K562 (cell line): Measurements from ENCODE around the gene FAR2. TPM values are rescaled to one million over a fixed set of nuclear protein-coding genes. Genes with fewer than 3 reads are reported as not detected.

ENCODE experiments used
- ATAC-seq: fragments of 200-7000 bp; cut with Tn5 transposase; 3 replicates; pipeline ENCODE4 v1.9.1; 2020; ENCODE audit warnings: moderate library complexity
- BruUV-seq: library from RNA; stranded (reverse); fragments of 400-500 nt; replicated peaks from 2 replicates; lab custom pipeline; 2021; lab: Mats Ljungman, UMichigan
- CTCF ChIA-PET: fragments of 300-600 bp; formaldehyde crosslinking; extraction: SDS; loops from one replicate; lab custom pipeline; 2021; ENCODE audit warnings: low intra/inter-chr PET ratio; lab: Yijun Ruan, JAX
- POLR2A ChIA-PET: fragments of 300-600, 350-650 bp; sonication (Branson Sonifier 250); formaldehyde crosslinking; extraction: SDS; loops from one replicate; lab custom pipeline; 2021; ENCODE audit warnings: antibody characterized with exemption, inconsistent platforms; lab: Yijun Ruan, JAX
- DNase-seq, 4 experiments: peaks; one replicate each; pipeline versions ENCODE4 v3.0.0 to v3.0.0-alpha.2; 2011 to 2018; ENCODE audit warnings: low spot score in 3 of 4, mixed read lengths in 3 of 4; ENCODE audit errors: extremely low read depth in 1 of 4
- FAIRE-seq: peaks from 2 replicates; lab custom pipeline; 2011; peaks lifted over from hg19 to GRCh38; lab: Jason Lieb, UNC
- H2AFZ ChIP-seq: 2 replicates; pipeline ENCODE4 v1.6.0; 2011; ENCODE audit warnings: low read depth, low read length, control low read depth, inconsistent platforms
- H3K27ac ChIP-seq: fragments of 200-600 bp; 3 replicates; pipeline ENCODE4 v1.8.0; 2011; ENCODE audit warnings: low read depth, mild to moderate bottlenecking, control low read depth, inconsistent platforms, low read length, moderate library complexity, mixed read lengths; ENCODE audit errors: extremely low read depth
- H3K27me3 ChIP-seq, 2 experiments: fragments of 300-600 bp in 1 of 2; 2 replicates in 1 of 2; 3 replicates in 1 of 2; pipeline versions ENCODE4 v1.6.0 to v1.8.0; 2011; ENCODE audit warnings: inconsistent platforms in 2 of 2, low read length in 2 of 2, mild to moderate bottlenecking in 1 of 2, mixed read lengths in 1 of 2, moderate library complexity in 1 of 2; ENCODE audit not compliant: control insufficient read depth in 2 of 2, insufficient read depth in 2 of 2
- H3K36me3 ChIP-seq: fragments of 300-600 bp; 3 replicates; pipeline ENCODE4 v1.8.0; 2011; ENCODE audit warnings: mild to moderate bottlenecking, low read length, inconsistent platforms; ENCODE audit not compliant: control insufficient read depth, insufficient read depth
- H3K4me1 ChIP-seq, 2 experiments: fragments of 200-600 bp in 1 of 2; replicated peaks in 1 of 2; 2 replicates in 1 of 2; 3 replicates in 1 of 2; pipeline versions ENCODE4 v1.5.1 to v1.8.0; 2011; ENCODE audit warnings: inconsistent platforms in 2 of 2, low read length in 2 of 2, mild to moderate bottlenecking in 1 of 2, mixed read lengths in 1 of 2, moderate library complexity in 1 of 2; ENCODE audit not compliant: control insufficient read depth in 2 of 2, insufficient read depth in 2 of 2
- H3K4me2 ChIP-seq: 2 replicates; pipeline ENCODE4 v1.6.1; 2011; ENCODE audit warnings: low read length, control low read depth, inconsistent platforms, mixed read lengths; ENCODE audit not compliant: insufficient read depth
- H3K4me3 ChIP-seq: fragments of 200-600 bp; sonication (generic), shearing (Covaris generic); 2 replicates; pipeline ENCODE4 v1.5.1; 2016; ENCODE audit warnings: control low read depth, inconsistent platforms
- H3K79me2 ChIP-seq: fragments of 200-600 bp; 3 replicates; pipeline ENCODE4 v1.8.0; 2011; ENCODE audit warnings: low read length, inconsistent platforms; ENCODE audit not compliant: control insufficient read depth, insufficient read depth
- H3K9ac ChIP-seq, 2 experiments: 2 replicates each; pipeline versions ENCODE4 v1.6.0 to v1.6.1; 2011; ENCODE audit warnings: low read depth in 2 of 2, low read length in 2 of 2, control low read depth in 1 of 2, inconsistent platforms in 1 of 2, mild to moderate bottlenecking in 1 of 2, mixed read lengths in 1 of 2; ENCODE audit not compliant: insufficient read depth in 1 of 2
- H3K9me1 ChIP-seq: one replicate; pipeline ENCODE4 v1.6.0; 2011; ENCODE audit warnings: inconsistent platforms, mild to moderate bottlenecking, low read length, moderate library complexity; ENCODE audit not compliant: control insufficient read depth, insufficient read depth
- H3K9me3 ChIP-seq: replicated peaks from 2 replicates; pipeline ENCODE4 v1.5.1; 2011; ENCODE audit warnings: low read depth, low read length, inconsistent platforms; ENCODE audit not compliant: control insufficient read depth, insufficient read depth
- H4K20me1 ChIP-seq: replicated peaks from 2 replicates; pipeline ENCODE4 v1.6.1; 2011; ENCODE audit warnings: low read length, inconsistent platforms, mixed read lengths; ENCODE audit not compliant: control insufficient read depth, insufficient read depth
- BRD4 ChIP-seq: fragments of 200-600 bp; sonication (generic); IDR thresholded peaks from 2 replicates; pipeline ENCODE4 v1.6.1; 2017; ENCODE audit warnings: inconsistent platforms
- CREB5 ChIP-seq: fragments of 250-450 bp; sonication (Bioruptor Pico); IDR thresholded peaks from 2 replicates; pipeline ENCODE4 v1.5.0; 2020; ENCODE audit warnings: mild to moderate bottlenecking
- CREBBP ChIP-seq: IDR thresholded peaks from one replicate; pipeline ENCODE4 v1.6.1; 2012; ENCODE audit warnings: low read depth, mild to moderate bottlenecking, control low read depth, inconsistent platforms, low read length
- CTBP1 ChIP-seq: fragments of 450-650 bp; IDR thresholded peaks from 2 replicates; pipeline ENCODE4 v1.6.1; 2016; ENCODE audit warnings: borderline replicate concordance
- HMG20B ChIP-seq: fragments of 250-450 bp; sonication (Bioruptor Pico); IDR thresholded peaks from 2 replicates; pipeline ENCODE4 v1.5.0; 2021; ENCODE audit warnings: mild to moderate bottlenecking
- HNRNPH1 ChIP-seq: fragments of 200-400 bp; formaldehyde crosslinking; optimal IDR thresholded peaks from 2 replicates; pipeline ENCODE3; 2017; ENCODE audit warnings: low read depth, mild to moderate bottlenecking, low read length, moderate library complexity
- NCOA4 ChIP-seq: fragments of 450-650 bp; IDR thresholded peaks from 2 replicates; pipeline ENCODE4 v1.6.1; 2018; ENCODE audit warnings: mild to moderate bottlenecking; ENCODE audit not compliant: partially characterized antibody
- SETDB1 ChIP-seq: IDR thresholded peaks from one replicate; pipeline ENCODE4 v1.6.1; 2012; ENCODE audit warnings: low read length, control low read depth, inconsistent platforms
- WHSC1 ChIP-seq: IDR thresholded peaks from one replicate; pipeline ENCODE4 v1.6.1; 2012; ENCODE audit warnings: low read length, control low read depth, inconsistent platforms
- ZBTB43 ChIP-seq: sonication (generic); formaldehyde crosslinking; IDR thresholded peaks from 2 replicates; pipeline ENCODE4 v1.8.0; 2023; ENCODE audit warnings: mild to moderate bottlenecking, missing genetic modification reagents
- ZNF311 ChIP-seq: fragments of 250-450 bp; sonication (Bioruptor Pico); IDR thresholded peaks from 2 replicates; pipeline ENCODE4 v1.4.0; 2020; ENCODE audit warnings: mild to moderate bottlenecking, moderate library complexity
- ZNF444 ChIP-seq: fragments of 250-450 bp; sonication (Bioruptor Pico); IDR thresholded peaks from 2 replicates; pipeline ENCODE4 v1.4.0; 2020; ENCODE audit warnings: mild to moderate bottlenecking, moderate library complexity
- WGBS: fragments of 100-300 bp; shearing (Covaris generic); methylation state at CpG from one replicate; pipeline ENCODE4 v1.1.6; 2016; ENCODE audit warnings: low coverage, mixed read lengths; ENCODE audit not compliant: insufficient coverage; ENCODE audit errors: missing lambda C conversion rate; 5-methylcytosine and 5-hydroxymethylcytosine counted together
- in situ Hi-C: fragments of 300-500 bp; cut with MboI; formaldehyde crosslinking; loops from 4 replicates; pipeline ENCODE4 v1.15.0; 2018; ENCODE audit warnings: inconsistent platforms, mixed read lengths
- intact Hi-C: fragments of 100-400 bp; cut with micrococcal nuclease; formaldehyde crosslinking; loops from 2 replicates; pipeline ENCODE4 v1.14.2; 2022
- polyA plus RNA-seq, 8 experiments: library from polyadenylated mRNA; depleted of rRNA in 4 of 8; stranded (reverse) in 5 of 8; unstranded in 3 of 8; fragments of >200 nt; fragmentation: Nextera tagmentation in 2 of 8; fragmentation: Illumina TruSeq in 1 of 8; extraction: Ambion mirVana in 2 of 8; extraction: Trizol in 1 of 8; gene quantifications; 2 replicates each; pipeline versions ENCODE4 v1.2.1 to v1.2.3, GENCODE V29; 2011 to 2014; ENCODE audit warnings: inconsistent platforms in 1 of 8, missing spikeins in 1 of 8
- total RNA-seq, 7 experiments: library from RNA; depleted of rRNA in 6 of 7; stranded (reverse); fragments of >200 nt in 6 of 7; fragmentation: Illumina TruSeq in 2 of 7; extraction: Trizol in 2 of 7; gene quantifications; 2 replicates each; pipeline versions ENCODE4 v1.2.1 to v1.2.3, GENCODE V29; 2011 to 2021; ENCODE audit warnings: low replicate concordance in 1 of 7
- TF ChIP-seq, protein P1 (sequence below), 2 experiments: fragments of 250-450 bp in 1 of 2; fragments of 450-650 bp in 1 of 2; sonication (Bioruptor Pico) in 1 of 2; IDR thresholded peaks; 2 replicates each; pipeline versions ENCODE4 v1.6.1 to v1.8.0; 2016 to 2021; ENCODE audit warnings: mild to moderate bottlenecking in 2 of 2, moderate library complexity in 2 of 2, missing compliant biosample characterization in 1 of 2, missing genetic modification characterization in 1 of 2
- TF ChIP-seq, protein P2 (sequence below): fragments of 250-450 bp; sonication (Bioruptor Pico); IDR thresholded peaks from 2 replicates; pipeline ENCODE4 v1.4.0; 2020; ENCODE audit warnings: mild to moderate bottlenecking
- TF ChIP-seq, protein P3 (sequence below): fragments of 450-650 bp; IDR thresholded peaks from 2 replicates; pipeline ENCODE4 v1.6.1; 2016; ENCODE audit warnings: borderline replicate concordance

The FAR2 gene
- total and polyA plus RNA-seq, 9 of the 15 experiments (the other 6 are each of a cell fraction or from before 2014, with no cell fraction given) = 5.0 to 13.4 (median 8.5) TPM

DNA sequence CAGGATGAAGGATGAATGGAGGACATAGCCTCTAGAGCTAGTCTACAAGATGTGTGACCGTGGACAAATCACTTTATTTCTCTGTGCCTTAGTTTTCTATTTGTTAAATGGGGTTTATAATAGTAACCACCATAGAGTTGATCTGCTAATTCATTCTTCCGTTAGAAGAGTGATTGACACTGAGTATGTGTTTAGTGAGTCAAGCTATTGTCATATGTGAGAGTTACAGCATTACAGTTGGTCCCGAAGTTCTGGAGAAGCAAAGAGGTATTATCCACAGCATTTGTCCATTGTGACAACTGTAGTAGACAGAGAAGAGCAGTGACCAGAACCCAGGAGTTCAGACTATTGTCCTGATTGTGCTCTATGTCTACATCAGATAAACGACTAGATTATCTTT, 14.1 kb downstream of the FAR2 start:
- BruUV-seq = no TSS peak
- Histone ChIP-seq H3K79me2 (no peaks in the 10 kb centered on the region), H3K9me1 (no peaks in the 10 kb centered on the region), H3K4me1 (peaks cover 0 to 14% of the 10 kb centered on the region in 2 experiments; a peak in 3 of 5 replicates), H3K4me2 (no peak overlapping the region), H3K4me3 (no peak overlapping the region), H2AFZ (no peak overlapping the region), H3K27me3 (no peaks in the 10 kb centered on the region), H3K36me3 (no peaks in the 10 kb centered on the region), H3K9me3 (no peaks in the 10 kb centered on the region), H4K20me1 (no peaks in the 10 kb centered on the region), H3K9ac (no peak overlapping the region), H3K27ac (no peak overlapping the region)
- intact Hi-C loops = no loop called here
- 15% methylated on average over 4 of the region's 4 CpGs for WGBS
- FAIRE-seq = no peak
- POLR2A ChIA-PET = no interaction called here
- in situ Hi-C loops = no loop called here
- CTCF ChIA-PET = no interaction called here
- DNase-seq = no peak
- ATAC-seq = no peak
- TF ChIP-seq SETDB1 = no peak
- TF ChIP-seq, protein P1, sequence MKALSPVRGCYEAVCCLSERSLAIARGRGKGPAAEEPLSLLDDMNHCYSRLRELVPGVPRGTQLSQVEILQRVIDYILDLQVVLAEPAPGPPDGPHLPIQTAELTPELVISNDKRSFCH (CRISPR knock-in tag; IDR thresholded peaks at IDR 0.05) = no peak
- TF ChIP-seq, protein P1 (tag; IDR thresholded peaks at IDR 0.05) = no peak
- no peak for TF ChIP-seq CREB5
- no peak for TF ChIP-seq ZNF444 (CRISPR knock-in tag)
- TF ChIP-seq ZNF311 (CRISPR knock-in tag) = no peak
- no peak for TF ChIP-seq NCOA4
- no peak for TF ChIP-seq WHSC1
- TF ChIP-seq, protein P2, sequence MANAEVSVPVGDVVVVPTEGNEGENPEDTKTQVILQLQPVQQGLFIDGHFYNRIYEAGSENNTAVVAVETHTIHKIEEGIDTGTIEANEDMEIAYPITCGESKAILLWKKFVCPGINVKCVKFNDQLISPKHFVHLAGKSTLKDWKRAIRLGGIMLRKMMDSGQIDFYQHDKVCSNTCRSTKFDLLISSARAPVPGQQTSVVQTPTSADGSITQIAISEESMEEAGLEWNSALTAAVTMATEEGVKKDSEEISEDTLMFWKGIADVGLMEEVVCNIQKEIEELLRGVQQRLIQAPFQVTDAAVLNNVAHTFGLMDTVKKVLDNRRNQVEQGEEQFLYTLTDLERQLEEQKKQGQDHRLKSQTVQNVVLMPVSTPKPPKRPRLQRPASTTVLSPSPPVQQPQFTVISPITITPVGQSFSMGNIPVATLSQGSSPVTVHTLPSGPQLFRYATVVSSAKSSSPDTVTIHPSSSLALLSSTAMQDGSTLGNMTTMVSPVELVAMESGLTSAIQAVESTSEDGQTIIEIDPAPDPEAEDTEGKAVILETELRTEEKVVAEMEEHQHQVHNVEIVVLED (CRISPR knock-in tag) = no peak
- TF ChIP-seq, protein P3, sequence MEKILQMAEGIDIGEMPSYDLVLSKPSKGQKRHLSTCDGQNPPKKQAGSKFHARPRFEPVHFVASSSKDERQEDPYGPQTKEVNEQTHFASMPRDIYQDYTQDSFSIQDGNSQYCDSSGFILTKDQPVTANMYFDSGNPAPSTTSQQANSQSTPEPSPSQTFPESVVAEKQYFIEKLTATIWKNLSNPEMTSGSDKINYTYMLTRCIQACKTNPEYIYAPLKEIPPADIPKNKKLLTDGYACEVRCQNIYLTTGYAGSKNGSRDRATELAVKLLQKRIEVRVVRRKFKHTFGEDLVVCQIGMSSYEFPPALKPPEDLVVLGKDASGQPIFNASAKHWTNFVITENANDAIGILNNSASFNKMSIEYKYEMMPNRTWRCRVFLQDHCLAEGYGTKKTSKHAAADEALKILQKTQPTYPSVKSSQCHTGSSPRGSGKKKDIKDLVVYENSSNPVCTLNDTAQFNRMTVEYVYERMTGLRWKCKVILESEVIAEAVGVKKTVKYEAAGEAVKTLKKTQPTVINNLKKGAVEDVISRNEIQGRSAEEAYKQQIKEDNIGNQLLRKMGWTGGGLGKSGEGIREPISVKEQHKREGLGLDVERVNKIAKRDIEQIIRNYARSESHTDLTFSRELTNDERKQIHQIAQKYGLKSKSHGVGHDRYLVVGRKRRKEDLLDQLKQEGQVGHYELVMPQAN = no peak
- TF ChIP-seq CREBBP = no peak
- TF ChIP-seq HNRNPH1 = no peak
- no peak for TF ChIP-seq CTBP1
- no peak for TF ChIP-seq ZBTB43
- TF ChIP-seq HMG20B (CRISPR knock-in tag) = no peak
- TF ChIP-seq BRD4 = no peak
